Small intestine (tissue), 7 donors: Measurements from ENCODE around the gene OR4E1. TPM values are rescaled to one million over a fixed set of nuclear protein-coding genes. Genes with fewer than 3 reads are reported as not detected.
A peak's percentile ranks its signal among the peaks of the same experiment; 100 is the strongest.

Experiments
- DNase-seq, 2 donors: peaks; one replicate each; pipeline versions ENCODE4 v3.0.0 to v3.0.0-alpha.2; 2013
- FAIRE-seq: peaks from 2 replicates; lab custom pipeline; 2012; peaks lifted over from hg19 to GRCh38; lab: Jason Lieb, UNC
- H3K27ac ChIP-seq, 3 donors: one replicate each; pipeline ENCODE4 v1.5.1; 2013; ENCODE audit warnings: low read length in 2 of 3, mild to moderate bottlenecking in 2 of 3, control low read depth in 1 of 3, inconsistent platforms in 1 of 3, low read depth in 1 of 3, moderate library complexity in 1 of 3
- H3K27me3 ChIP-seq, 3 donors: one replicate each; pipeline ENCODE4 v1.6.1; 2013; ENCODE audit warnings: low read length in 3 of 3, inconsistent platforms in 1 of 3; ENCODE audit not compliant: control insufficient read depth in 3 of 3, insufficient read depth in 3 of 3
- H3K36me3 ChIP-seq, 3 donors: one replicate each; pipeline ENCODE4 v1.6.1; 2013; ENCODE audit warnings: low read length in 3 of 3, inconsistent platforms in 1 of 3, low read depth in 1 of 3, mild to moderate bottlenecking in 1 of 3, moderate library complexity in 1 of 3; ENCODE audit not compliant: control insufficient read depth in 3 of 3, insufficient read depth in 2 of 3
- H3K4me1 ChIP-seq, 3 donors: one replicate each; pipeline ENCODE4 v1.6.1; 2013; ENCODE audit warnings: low read length in 2 of 3, inconsistent platforms in 1 of 3, low read depth in 1 of 3, mild to moderate bottlenecking in 1 of 3, moderate library complexity in 1 of 3; ENCODE audit not compliant: control insufficient read depth in 3 of 3, insufficient read depth in 2 of 3
- H3K4me3 ChIP-seq, 3 donors: one replicate each; pipeline ENCODE4 v1.5.1; 2013; ENCODE audit warnings: low read length in 3 of 3, control low read depth in 1 of 3, inconsistent platforms in 1 of 3, low read depth in 1 of 3, mild to moderate bottlenecking in 1 of 3, moderate library complexity in 1 of 3
- H3K9me3 ChIP-seq, 2 donors: one replicate each; pipeline ENCODE4 v1.6.1; 2013; ENCODE audit warnings: low read depth in 1 of 2, low read length in 1 of 2; ENCODE audit not compliant: control insufficient read depth in 2 of 2, insufficient read depth in 1 of 2
- WGBS, 3 donors: extraction: QIAGEN DNeasy Blood & Tissue Kit; methylation state at CpG; one replicate each; pipeline ENCODE4 v1.1.7; 2013; 5-methylcytosine and 5-hydroxymethylcytosine counted together
- polyA plus RNA-seq, 4 donors: library from polyadenylated mRNA; stranded (reverse) in 3 of 4; unstranded in 1 of 4; fragments of 200-250 nt in 3 of 4; fragments of 120-200 nt in 1 of 4; gene quantifications; one replicate each; pipeline versions ENCODE4 v1.2.1 to v1.2.3, GENCODE V29; 2013
- donor health status: healthy with polysubstance abuse.
- donor health status: control.
- donor health status: control.
- donor health status: Bipolar disorder and iron deficiency.
- donor health status: healthy.

OR4E1 gene
- polyA plus RNA-seq, 4 donors: not detected

DNA sequence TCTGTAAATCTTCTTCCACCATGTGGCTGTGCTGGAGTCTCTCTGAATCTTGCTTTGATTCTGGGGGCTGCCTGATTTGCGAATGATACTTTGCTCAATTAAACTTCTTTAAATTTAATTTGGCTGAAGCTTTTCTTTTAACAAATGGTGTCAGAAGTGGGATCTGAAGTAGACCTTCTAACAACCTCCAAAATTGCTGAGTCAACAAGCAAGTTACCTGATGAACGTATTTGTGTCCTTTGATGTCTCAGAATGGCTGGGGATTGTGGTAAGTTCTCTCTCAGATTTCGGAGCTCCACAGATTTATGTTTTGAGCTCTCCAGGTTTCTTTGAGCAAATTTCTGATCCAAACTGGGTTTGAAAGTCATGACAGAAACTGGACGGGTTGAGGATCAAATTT is 1.9 kb upstream of the OR4E1 start:
- no peaks in the 10 kb centered on the region for H3K4me1 ChIP-seq
- no peak overlapping the region for H3K4me3 ChIP-seq
- peaks cover 0 to 2% of the 10 kb centered on the region in 2 donors for H3K9me3 ChIP-seq
- DNase-seq (no peak), FAIRE-seq (no peak)
- H3K36me3 ChIP-seq: no peaks in the 10 kb centered on the region
- WGBS, 3 donors: 74 to 84% (median 75%) methylated on average over 4 of the region's 4 CpGs
- H3K27ac ChIP-seq: no peak overlapping the region
- H3K27me3 ChIP-seq: no peaks in the 10 kb centered on the region

DNA sequence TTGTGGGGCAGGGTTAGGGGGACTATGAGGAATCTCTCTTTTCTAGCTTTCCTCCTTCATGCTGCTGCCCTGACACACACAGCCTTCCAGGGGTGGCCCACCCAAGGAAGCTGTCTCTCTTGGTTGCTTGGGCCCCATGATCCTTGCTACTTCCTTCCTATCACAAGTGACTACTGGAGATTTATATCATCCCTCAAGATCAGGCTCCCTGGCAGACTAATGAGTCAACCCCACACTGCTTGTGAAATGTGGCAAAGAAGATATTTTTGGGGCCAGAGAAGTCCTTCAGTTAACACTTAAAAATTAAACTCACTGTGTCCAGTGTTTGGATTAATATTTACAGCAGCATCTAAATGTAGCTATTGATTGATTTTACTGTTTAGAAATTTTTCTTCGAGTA is 1.5 kb downstream of the OR4E1 start:
- no peak for DNase-seq
- WGBS, 3 donors: 87 to 93% (median 87%) methylated on average over 1 of the region's 1 CpG
- H3K9me3 ChIP-seq: peaks cover 0 to 2% of the 10 kb centered on the region in 2 donors
- H3K27ac ChIP-seq: no peak overlapping the region
- no peaks in the 10 kb centered on the region for H3K4me1 ChIP-seq
- H3K27me3 ChIP-seq: no peaks in the 10 kb centered on the region
- no peak for FAIRE-seq
- no peaks in the 10 kb centered on the region for H3K36me3 ChIP-seq
- H3K4me3 ChIP-seq: no peak overlapping the region

DNA sequence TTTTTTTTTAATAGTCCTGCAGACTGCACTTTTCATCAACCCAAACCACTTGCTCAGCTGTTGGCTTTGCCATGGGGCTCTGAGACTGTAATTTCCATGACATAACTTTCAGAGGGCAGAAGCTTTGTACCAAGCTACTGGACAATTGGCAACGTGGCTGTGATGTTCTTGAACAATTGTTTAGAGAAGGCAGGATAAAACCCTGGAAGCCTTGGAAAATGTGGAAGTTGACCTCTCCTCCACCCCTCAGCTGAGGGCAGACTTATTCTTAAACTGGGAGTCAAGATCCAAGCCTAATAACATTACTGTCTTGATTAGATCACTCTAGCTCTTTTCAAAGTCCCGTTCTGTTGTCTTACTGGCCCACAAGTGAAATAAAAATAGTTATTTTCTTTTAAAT is 2.2 kb downstream of the OR4E1 start:
- H3K9me3 ChIP-seq: peaks cover 0 to 2% of the 10 kb centered on the region in 2 donors
- 42 to 49% (median 44%) methylated on average over 2 of the region's 2 CpGs for WGBS, 3 donors
- no peak for FAIRE-seq

DNA sequence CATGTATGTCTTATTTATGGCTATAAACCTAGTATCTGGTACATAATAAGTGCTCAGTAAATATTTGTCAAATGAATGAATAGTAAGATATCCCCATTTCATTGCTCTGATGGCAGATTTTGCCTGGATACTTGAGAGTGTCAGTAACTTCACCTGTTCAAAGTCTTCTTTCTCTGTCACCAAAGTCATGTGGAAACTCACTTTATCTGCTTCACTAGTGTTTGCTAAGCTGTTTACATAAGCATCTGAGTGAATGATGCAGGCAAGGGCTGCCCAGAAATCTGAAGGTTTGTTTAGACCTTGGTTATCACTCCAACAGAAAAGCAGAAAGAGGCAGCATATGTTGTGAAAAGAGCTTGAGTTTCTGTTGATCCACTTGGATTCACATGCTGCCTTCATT is 4.3 kb downstream of the OR4E1 start:
- Histone ChIP-seq H3K27me3 (no peaks in the 10 kb centered on the region), H3K27ac (no peak overlapping the region), H3K4me3 (no peak overlapping the region), H3K36me3 (no peaks in the 10 kb centered on the region), H3K4me1 (no peaks in the 10 kb centered on the region), H3K9me3 (no peaks in the 10 kb centered on the region)
- FAIRE-seq (no peak), DNase-seq (no peak)

More for the DNA sequence above, 2.2 kb downstream of the OR4E1 start:
- Histone ChIP-seq H3K27ac (no peak overlapping the region), H3K4me3 (no peak overlapping the region), H3K4me1 (no peaks in the 10 kb centered on the region), H3K27me3 (no peaks in the 10 kb centered on the region), H3K36me3 (no peaks in the 10 kb centered on the region)
- DNase-seq: no peak

DNA sequence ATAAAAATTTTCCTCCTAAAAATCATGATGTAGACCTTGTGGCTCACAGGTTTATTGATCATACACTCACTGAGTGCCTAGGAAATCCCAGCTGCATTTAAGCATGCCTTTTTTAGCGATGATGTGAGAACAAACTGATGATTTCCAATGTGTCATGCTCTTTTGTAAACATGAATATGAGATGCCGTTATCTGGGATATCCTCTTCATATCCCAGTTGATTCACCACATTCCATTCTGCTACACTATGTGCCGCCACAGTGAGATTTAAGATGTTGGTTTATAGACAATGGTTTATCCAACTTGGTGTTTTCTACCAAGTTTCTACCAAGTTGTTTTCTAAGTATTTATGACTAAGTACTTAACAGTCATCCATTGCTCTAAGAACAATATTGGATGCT is 5.2 kb downstream of the OR4E1 start:
- no peak for DNase-seq
- H3K36me3 ChIP-seq: no peaks in the 10 kb centered on the region
- WGBS, 3 donors: 57 to 70% (median 68%) methylated on average over 3 of the region's 3 CpGs
- no peak overlapping the region for H3K27ac ChIP-seq
- H3K4me3 ChIP-seq: no peak overlapping the region
- H3K27me3 ChIP-seq: no peaks in the 10 kb centered on the region
- no peak for FAIRE-seq
- H3K4me1 ChIP-seq: no peaks in the 10 kb centered on the region
- H3K9me3 ChIP-seq: no peaks in the 10 kb centered on the region

DNA sequence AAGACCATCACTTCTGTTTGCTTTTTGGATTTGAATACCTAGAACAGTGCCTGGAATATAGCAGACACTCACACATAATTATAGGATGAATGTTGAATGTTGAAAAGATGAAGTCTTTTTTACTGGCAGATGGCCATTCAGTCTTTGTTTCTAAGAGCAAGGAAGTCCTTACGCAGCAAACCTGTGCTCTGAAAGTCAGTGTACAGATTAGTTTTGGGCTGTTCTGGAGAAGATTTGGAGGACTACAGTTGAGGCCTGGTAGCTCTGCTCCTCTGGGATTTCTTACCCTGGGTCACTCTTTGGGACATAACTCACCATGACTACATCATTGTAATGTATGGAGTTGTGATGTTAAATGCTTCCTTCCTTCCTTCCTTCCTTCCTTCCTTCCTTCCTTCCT is 16.6 kb downstream of the OR4E1 start:
- FAIRE-seq: no peak

DNA sequence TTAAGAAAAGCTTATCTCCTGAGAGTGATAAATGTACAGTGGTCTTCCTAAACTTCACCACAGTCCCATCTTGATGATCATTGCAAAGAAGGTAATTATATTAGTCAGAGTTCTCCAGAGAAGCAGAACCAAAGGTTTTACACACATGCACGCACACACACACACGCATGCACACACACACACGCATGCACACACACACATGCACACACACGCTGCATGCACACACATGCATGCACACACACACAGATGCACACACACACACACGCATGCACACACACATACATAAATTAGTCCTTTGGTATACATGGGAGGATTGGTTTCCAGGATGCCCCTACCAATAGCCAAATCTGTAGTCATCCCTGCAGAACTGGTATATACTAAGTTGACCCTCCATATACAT is 19.4 kb downstream of the OR4E1 start:
- DNase-seq (no peak), FAIRE-seq (no peak)
- Histone ChIP-seq H3K27ac (no peak overlapping the region), H3K27me3 (no peaks in the 10 kb centered on the region), H3K4me1 (no peaks in the 10 kb centered on the region), H3K4me3 (no peak overlapping the region), H3K9me3 (no peaks in the 10 kb centered on the region), H3K36me3 (no peaks in the 10 kb centered on the region)
- 91 to 94% (median 93%) methylated on average over 5 of the region's 5 CpGs for WGBS, 3 donors

More for the DNA sequence above, 16.6 kb downstream of the OR4E1 start:
- Histone ChIP-seq H3K4me3 (no peak overlapping the region), H3K27ac (no peak overlapping the region), H3K36me3 (no peaks in the 10 kb centered on the region), H3K9me3 (no peaks in the 10 kb centered on the region), H3K27me3 (no peaks in the 10 kb centered on the region), H3K4me1 (no peaks in the 10 kb centered on the region)
- 35 to 71% (median 38%) methylated on average over 1 of the region's 1 CpG for whole genome bisulfite sequencing, 3 donors
- no peak for DNase-seq

DNA sequence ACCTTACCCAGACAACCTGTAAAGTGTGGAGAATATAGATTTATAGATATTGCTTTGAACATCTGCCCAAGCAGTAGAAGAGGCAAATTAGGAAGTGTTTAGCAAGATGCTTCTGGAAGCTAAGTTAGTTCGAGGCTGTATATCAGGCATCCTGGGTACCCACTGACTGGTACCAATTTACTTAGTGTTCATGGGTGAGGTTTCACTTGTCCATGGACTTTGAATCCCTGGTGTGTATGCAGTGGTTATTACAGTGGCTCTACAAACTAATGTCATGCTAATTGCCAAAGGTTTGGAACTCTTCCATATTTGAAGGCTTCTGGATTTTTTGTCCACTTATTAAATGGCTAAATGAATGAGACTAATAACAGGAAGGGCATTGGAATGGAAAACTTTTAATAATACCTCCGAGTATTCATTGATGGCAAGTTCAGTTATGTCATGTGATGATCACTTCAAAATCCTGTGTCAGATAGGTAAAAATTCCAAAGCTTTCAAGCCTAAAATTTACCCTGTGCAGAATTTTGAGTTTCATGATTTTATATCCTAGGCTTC is 20.2 kb downstream of the OR4E1 start, which contains the start of gene OR4E2:
TSS of gene OR4E2 (plus strand) at position 505 of the 555 bp plus-strand sequence. CDS start 11,248 bp downstream, outside the sequence.
- no peak within 1 kb of the TSS for H3K4me3 ChIP-seq
- 58 to 69% (median 62%) methylated on average over 2 of the region's 2 CpGs for WGBS, 3 donors
- H3K9me3 ChIP-seq: no peaks in the 10 kb centered on the region
- no peaks in the 10 kb centered on the region for H3K4me1 ChIP-seq
- H3K27me3 ChIP-seq: no peaks in the 10 kb centered on the region
- DNase-seq (peak; percentile 7 to 11), FAIRE-seq (no peak)
- H3K27ac ChIP-seq: no peak within 1 kb of the TSS
- H3K36me3 ChIP-seq: no peaks in the 10 kb centered on the region

DNA sequence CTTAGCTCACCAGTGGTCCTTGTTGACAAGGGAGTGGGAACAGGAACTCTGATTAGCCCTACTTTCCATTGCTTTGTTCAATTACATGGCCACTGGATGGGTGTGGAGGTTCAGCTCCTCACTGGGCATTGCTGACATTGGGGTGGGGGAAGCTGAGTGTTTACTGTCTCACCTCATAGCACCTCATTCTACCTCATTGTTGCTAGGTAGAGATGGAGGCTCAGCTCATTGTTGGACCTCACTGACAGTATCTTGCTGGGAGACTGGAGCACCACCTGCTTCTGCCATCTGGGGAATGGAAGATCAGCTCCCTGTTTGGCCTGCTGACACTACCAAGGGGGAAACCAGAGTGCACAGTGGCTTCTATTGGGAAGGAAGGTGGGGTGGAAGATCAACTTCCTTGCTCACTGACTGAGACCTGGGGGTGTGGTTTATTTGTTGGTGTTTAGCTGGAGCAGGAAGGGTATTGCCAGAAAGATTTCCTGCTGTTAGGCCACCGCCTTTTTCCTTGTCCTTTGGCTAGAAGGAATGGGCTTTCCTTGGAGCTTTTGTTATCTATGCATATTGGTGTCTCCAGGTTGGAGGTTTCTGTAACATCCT is 21.3 kb downstream of the OR4E1 start:
- no peak overlapping the region for H3K4me3 ChIP-seq
- WGBS, 3 donors: 19 to 49% (median 35%) methylated on average over 1 of the region's 1 CpG
- no peaks in the 10 kb centered on the region for H3K27me3 ChIP-seq
- peak in 1 of 2 donors; percentile 3 for DNase-seq
- H3K4me1 ChIP-seq: no peaks in the 10 kb centered on the region
- no peaks in the 10 kb centered on the region for H3K36me3 ChIP-seq
- no peak for FAIRE-seq
- H3K9me3 ChIP-seq: no peaks in the 10 kb centered on the region
- H3K27ac ChIP-seq: no peak overlapping the region
